Vagina (tissue), 2 donors: Measurements from ENCODE around the gene KDM5B. TPM values are rescaled to one million over a fixed set of nuclear protein-coding genes. Genes with fewer than 3 reads are reported as not detected.

ENCODE experiments used
- DNase-seq, 2 donors: peaks; one replicate each; pipeline ENCODE4 v3.0.0-alpha.2; 2017; ENCODE audit errors: extremely low spot score in 2 of 2
- H3K27ac ChIP-seq: fragments of 200-600 bp; sonication (generic); one replicate; pipeline ENCODE4 v1.5.1; 2019
- H3K27me3 ChIP-seq: fragments of 200-600 bp; sonication (generic); one replicate; pipeline ENCODE4 v1.5.1; 2019
- H3K36me3 ChIP-seq, 2 donors: fragments of 200-600 bp; sonication (generic); one replicate each; pipeline ENCODE4 v1.5.1; 2017 to 2019
- H3K4me1 ChIP-seq: fragments of 200-600 bp; sonication (generic); one replicate; pipeline ENCODE4 v1.5.1; 2019
- H3K4me3 ChIP-seq, 2 donors: fragments of 200-600 bp; sonication (generic); 1 replicate in 1 of 2; 2 replicates in 1 of 2; pipeline ENCODE4 v1.5.1; 2016 to 2019
- H3K9me3 ChIP-seq: fragments of 200-600 bp; sonication (generic); one replicate; pipeline ENCODE4 v1.5.1; 2019
- CTCF ChIP-seq, 3 experiments: fragments of 450-650 bp in 2 of 3; fragments of 200-600 bp in 1 of 3; sonication (generic) in 1 of 3; IDR thresholded peaks; one replicate each; pipeline ENCODE4 v1.5.1; 2017 to 2019; ENCODE audit warnings: antibody characterized with exemption in 3 of 3, mild to moderate bottlenecking in 2 of 3, moderate library complexity in 2 of 3
- POLR2A ChIP-seq, 2 donors: fragments of 450-650 bp; IDR thresholded peaks; one replicate each; pipeline ENCODE4 v1.6.1; 2017; ENCODE audit warnings: antibody characterized with exemption in 2 of 2, mild to moderate bottlenecking in 2 of 2, moderate library complexity in 2 of 2
- POLR2AphosphoS5 ChIP-seq, 2 donors: sonication (generic); formaldehyde crosslinking; IDR thresholded peaks; one replicate each; pipeline ENCODE4 v1.9.0; 2017; ENCODE audit warnings: antibody characterized with exemption in 2 of 2, mild to moderate bottlenecking in 2 of 2, low read depth in 1 of 2; ENCODE audit not compliant: insufficient read depth in 1 of 2
- intact Hi-C: fragments of 100-400 bp; cut with DNase I; formaldehyde crosslinking; loops from one replicate; pipeline ENCODE4 v1.15.1; 2023
- total RNA-seq: library from RNA; depleted of rRNA; stranded (reverse); fragments of >200 nt; gene quantifications from one replicate; pipeline ENCODE4 v1.2.3, GENCODE V29; 2016

The KDM5B gene
- total RNA-seq, 1 donor from 2014 or later = 99.4 TPM

DNA sequence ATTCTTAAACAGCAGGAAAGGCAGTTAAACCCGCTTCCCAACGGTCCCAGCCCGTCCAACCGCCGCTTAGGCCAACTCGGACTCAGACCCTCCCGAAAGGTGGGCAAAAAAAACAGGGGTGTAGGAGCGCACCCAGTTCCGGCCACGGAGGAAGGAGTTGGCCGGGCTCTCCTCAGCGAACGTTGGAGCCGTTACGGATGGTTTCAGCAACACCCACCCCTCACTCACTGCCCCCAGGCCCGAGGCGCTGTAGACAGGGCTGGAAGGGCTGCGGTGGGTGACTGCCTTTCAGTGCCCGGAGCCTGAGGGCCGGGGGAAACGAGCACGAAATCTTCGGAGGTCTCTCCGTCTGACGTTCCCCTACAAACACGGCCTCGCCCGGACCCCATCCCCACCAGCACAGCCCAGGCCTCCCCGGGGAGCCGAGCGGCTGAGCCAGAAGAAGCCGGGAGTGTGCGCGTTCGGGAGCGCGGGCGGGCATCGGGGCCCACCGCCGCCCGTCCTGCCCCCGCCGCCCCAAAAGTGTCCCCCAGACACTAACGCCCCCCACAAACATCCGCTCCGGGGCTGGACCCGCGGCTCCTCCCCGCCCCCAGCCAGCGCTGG lies 1.3 kb downstream of the KDM5B start:
- no peak for DNase-seq
- Histone ChIP-seq H3K9me3 (no peaks in the 10 kb centered on the region), H3K27me3 (no peaks in the 10 kb centered on the region), H3K4me3 (peak overlapping the region; percentile 90 to 97), H3K4me1 (peaks cover 48% of the 10 kb centered on the region), H3K27ac (peak overlapping the region; percentile 96), H3K36me3 (no peaks in the 10 kb centered on the region)
- peak in 1 of 2 donors; percentile 42 for TF ChIP-seq POLR2AphosphoS5 (IDR thresholded peaks at IDR 0.05; ENCODE audit: insufficient read depth in 1 of 2, low read depth in 1 of 2)
- no peak for TF ChIP-seq CTCF (IDR thresholded peaks at IDR 0.05)
- TF ChIP-seq POLR2A (IDR thresholded peaks at IDR 0.05) = no peak
- intact Hi-C loops = no loop called here

- H3K27me3 ChIP-seq = no peaks in the 10 kb centered on the region
- intact Hi-C loops = no loop called here
- H3K4me3 ChIP-seq = peak overlapping the region; percentile 90 to 97
- peaks cover 47% of the 10 kb centered on the region for H3K4me1 ChIP-seq
- peak overlapping the region; percentile 96 for H3K27ac ChIP-seq
- H3K9me3 ChIP-seq = no peaks in the 10 kb centered on the region
- H3K36me3 ChIP-seq = no peaks in the 10 kb centered on the region
- TF ChIP-seq POLR2AphosphoS5 (IDR thresholded peaks at IDR 0.05; ENCODE audit: insufficient read depth in 1 of 2, low read depth in 1 of 2) = no peak
- TF ChIP-seq POLR2A (IDR thresholded peaks at IDR 0.05) = no peak
- no peak for TF ChIP-seq CTCF (IDR thresholded peaks at IDR 0.05)
- DNase-seq = no peak
These were observed 2.1 kb downstream of the KDM5B start for GRCh38 chr1:202805886-202806844.

DNA sequence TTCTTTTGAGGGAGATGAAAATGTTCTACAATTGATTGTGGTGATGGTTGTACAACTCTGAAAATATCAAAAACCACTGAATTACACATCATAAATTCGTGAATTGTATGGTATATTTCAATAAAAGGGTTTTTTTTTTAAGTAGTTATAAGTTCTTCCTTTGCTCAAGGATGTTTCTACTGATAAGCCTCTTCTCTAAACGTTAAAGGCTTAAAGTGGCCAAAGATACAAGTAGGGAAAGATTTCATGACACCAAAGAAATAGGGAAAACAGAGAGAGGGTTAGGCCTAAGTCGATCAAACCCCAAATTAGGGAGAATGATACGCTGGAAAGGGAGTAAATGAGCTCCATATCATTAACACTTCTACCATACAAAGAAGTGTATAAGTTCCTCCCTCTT lies 4.1 kb downstream of the KDM5B start:
- H3K27me3 ChIP-seq = no peaks in the 10 kb centered on the region
- intact Hi-C loops = no loop called here
- H3K4me3 ChIP-seq = no peak overlapping the region
- TF ChIP-seq CTCF (IDR thresholded peaks at IDR 0.05) = no peak
- TF ChIP-seq POLR2AphosphoS5 (IDR thresholded peaks at IDR 0.05; ENCODE audit: insufficient read depth in 1 of 2, low read depth in 1 of 2) = no peak
- no peak for TF ChIP-seq POLR2A (IDR thresholded peaks at IDR 0.05)
- H3K4me1 ChIP-seq = peaks cover 47% of the 10 kb centered on the region
- H3K9me3 ChIP-seq = no peaks in the 10 kb centered on the region
- no peaks in the 10 kb centered on the region for H3K36me3 ChIP-seq
- DNase-seq = no peak
- H3K27ac ChIP-seq = no peak overlapping the region

DNA sequence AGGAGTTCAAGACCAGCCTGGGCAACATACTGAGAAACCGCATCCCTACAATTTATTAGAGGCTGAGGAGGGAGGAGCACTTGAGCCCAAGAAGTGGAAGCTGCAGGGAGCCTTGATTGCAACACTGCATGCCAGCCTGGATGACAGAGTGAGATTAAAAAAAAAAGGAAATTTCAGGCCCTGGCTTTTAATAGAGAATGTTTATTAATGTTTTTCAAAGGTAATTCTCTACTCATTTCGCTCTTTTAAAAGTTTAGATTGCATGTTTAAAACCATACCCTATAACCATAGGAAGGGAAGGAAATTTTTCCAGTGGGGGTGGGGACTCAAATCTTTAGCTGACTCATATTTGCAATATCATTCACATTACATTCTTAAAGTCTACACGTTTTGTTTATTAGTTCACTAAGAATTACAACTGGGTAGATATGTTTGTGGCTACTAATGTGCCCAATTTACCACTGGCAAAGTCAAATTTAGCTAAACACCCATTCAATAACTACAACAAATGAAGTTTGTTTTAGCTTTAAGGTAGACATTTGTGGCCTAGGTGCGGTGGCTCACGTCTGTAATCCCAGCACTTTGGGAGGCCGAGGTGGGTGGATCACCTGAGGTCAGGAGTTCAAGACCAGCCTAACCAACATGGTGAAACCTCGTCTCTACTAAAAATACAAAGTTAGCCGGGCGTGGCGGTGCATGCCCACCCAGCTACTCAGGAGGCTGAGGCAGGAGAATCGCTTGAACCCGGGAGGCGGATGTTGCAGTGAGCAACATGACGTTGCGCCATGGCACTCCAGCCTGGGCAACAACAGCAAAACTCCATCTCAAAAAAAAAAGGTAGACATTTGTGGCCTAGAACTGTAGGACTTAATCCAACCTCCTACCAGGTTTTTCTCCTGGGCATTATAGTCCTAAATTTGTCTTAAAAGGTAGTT lies 5.0 kb downstream of the KDM5B start:
- intact Hi-C loops = no loop called here
- Histone ChIP-seq H3K4me1 (peaks cover 54% of the 10 kb centered on the region), H3K27ac (no peak overlapping the region), H3K36me3 (no peaks in the 10 kb centered on the region), H3K9me3 (no peaks in the 10 kb centered on the region), H3K4me3 (no peak overlapping the region), H3K27me3 (no peaks in the 10 kb centered on the region)
- no peak for TF ChIP-seq POLR2A (IDR thresholded peaks at IDR 0.05)
- TF ChIP-seq POLR2AphosphoS5 (IDR thresholded peaks at IDR 0.05; ENCODE audit: insufficient read depth in 1 of 2, low read depth in 1 of 2) = no peak
- no peak for TF ChIP-seq CTCF (IDR thresholded peaks at IDR 0.05)
- no peak for DNase-seq
